ENCODE results near the gene RPS2.

RPS2 gene

DNA sequence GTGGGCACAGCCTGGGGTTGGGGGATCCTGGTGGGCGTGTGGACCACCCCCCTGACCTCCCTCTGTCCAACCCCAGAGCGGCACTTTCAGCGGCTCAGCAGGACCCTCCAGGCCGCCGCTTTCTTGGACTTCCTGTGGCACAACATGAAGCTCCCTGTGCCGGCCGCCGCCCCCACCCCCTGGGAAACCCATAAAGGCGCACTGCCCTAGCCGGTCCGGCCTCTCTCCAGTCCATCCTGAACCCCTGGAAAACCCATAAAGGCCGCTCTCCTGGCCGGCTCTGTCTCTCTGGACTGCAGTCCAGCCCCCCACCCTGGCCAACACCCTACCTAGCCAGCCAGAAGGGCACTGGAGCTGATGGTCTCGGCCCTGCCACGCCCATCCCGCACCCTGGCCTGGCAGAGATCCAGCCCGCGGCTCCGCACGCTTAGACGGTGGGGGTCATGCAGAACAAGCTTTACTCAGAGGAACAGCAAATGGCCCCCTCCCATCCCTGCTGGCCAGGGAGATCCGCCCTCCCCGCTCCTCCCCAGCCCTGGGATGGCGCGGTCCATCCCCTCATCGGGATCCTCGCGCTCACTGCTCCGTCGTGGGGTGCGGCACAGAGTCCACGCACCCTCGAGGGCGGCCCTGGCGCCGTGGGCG, 14.0 kb upstream of the RPS2 start:
- Histone ChIP-seq H3K27ac (ENCODE audit: low read depth, low read length) (no peak overlapping the region), H3K4me1 (ENCODE audit: control insufficient read depth, insufficient read depth, low read length) (peaks cover 28% of the 10 kb centered on the region), H3K9me3 (ENCODE audit: control insufficient read depth, insufficient read depth, low read depth, low read length) (no peaks in the 10 kb centered on the region), H3K27me3 (ENCODE audit: control insufficient read depth, insufficient read depth, low read length) (peaks cover 43% of the 10 kb centered on the region), H3K9ac (ENCODE audit: low read length) (no peak overlapping the region), H3K4me3 (ENCODE audit: low read depth, low read length) (peak overlapping the region; percentile 69), H3K36me3 (ENCODE audit: control insufficient read depth, insufficient read depth, low read length) (peaks cover 43% of the 10 kb centered on the region)

DNA sequence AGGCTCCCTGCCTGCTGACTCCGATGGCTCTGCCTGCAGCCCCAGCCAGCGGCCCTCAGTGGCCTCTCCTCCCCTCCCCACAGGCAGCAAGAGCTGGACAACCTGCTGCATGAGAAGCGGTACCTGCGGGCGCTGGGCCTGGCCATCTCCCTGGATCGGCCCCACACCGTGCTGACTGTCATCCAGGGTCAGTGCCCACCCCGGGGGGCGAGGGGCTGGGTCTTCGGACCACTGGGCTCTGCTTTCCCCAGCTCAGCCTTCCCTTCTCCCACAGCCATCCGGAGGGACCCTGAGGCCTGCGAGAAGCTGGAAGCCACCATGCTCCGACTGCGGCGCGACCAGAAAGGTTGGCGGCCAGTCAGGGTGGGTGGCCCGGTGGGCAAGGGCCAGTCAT, 13.2 kb upstream of the RPS2 start:
- Histone ChIP-seq H3K27me3 (ENCODE audit: control insufficient read depth, insufficient read depth, low read length) (peaks cover 38% of the 10 kb centered on the region), H3K4me1 (ENCODE audit: control insufficient read depth, insufficient read depth, low read length) (peaks cover 24% of the 10 kb centered on the region), H3K4me3 (ENCODE audit: low read depth, low read length) (no peak overlapping the region), H3K9me3 (ENCODE audit: control insufficient read depth, insufficient read depth, low read depth, low read length) (no peaks in the 10 kb centered on the region), H3K36me3 (ENCODE audit: control insufficient read depth, insufficient read depth, low read length) (peaks cover 43% of the 10 kb centered on the region), H3K27ac (ENCODE audit: low read depth, low read length) (no peak overlapping the region), H3K9ac (ENCODE audit: low read length) (no peak overlapping the region)

DNA sequence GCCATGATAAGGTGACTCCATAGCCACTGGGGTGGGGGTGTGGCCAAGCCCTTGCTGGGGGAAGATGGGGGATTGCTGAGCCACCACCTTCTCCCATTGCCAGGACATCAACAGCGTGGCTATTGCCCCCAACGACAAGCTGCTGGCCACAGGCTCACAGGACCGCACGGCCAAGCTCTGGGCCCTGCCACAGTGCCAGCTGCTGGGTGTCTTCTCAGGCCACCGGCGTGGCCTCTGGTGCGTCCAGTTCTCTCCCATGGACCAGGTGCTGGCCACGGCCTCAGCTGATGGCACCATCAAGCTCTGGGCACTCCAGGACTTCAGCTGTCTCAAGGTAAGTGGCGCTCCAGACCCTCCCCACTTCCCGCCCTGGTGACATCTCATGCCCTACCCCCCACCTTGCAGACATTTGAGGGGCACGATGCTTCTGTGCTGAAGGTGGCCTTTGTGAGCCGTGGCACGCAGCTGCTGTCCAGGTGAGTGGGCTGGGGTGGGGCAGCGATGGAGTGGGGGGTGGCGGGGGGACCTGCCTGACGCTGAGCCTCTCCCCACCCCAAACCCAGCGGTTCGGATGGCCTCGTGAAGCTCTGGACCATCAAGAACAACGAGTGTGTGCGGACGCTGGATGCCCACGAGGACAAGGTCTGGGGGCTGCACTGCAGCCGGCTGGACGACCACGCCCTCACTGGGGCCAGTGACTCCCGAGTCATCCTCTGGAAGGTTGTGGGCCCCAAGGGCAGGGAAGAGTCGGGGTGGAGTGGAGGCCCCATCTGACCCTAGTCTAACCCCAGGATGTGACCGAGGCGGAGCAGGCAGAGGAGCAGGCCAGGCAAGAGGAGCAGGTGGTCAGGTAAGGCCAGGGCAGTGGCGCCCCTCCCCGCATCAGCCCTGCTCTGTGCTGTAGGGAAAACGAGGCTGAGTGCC, 12.6 kb upstream of the RPS2 start:
- no peaks in the 10 kb centered on the region for H3K9me3 ChIP-seq (ENCODE audit: control insufficient read depth, insufficient read depth, low read depth, low read length)
- H3K9ac ChIP-seq (ENCODE audit: low read length), result no peak overlapping the region
- peaks cover 32% of the 10 kb centered on the region for H3K27me3 ChIP-seq (ENCODE audit: control insufficient read depth, insufficient read depth, low read length)
- H3K36me3 ChIP-seq (ENCODE audit: control insufficient read depth, insufficient read depth, low read length), result peaks cover 43% of the 10 kb centered on the region
- no peak overlapping the region for H3K27ac ChIP-seq (ENCODE audit: low read depth, low read length)
- H3K4me1 ChIP-seq (ENCODE audit: control insufficient read depth, insufficient read depth, low read length), result peaks cover 27% of the 10 kb centered on the region
- H3K4me3 ChIP-seq (ENCODE audit: low read depth, low read length), result no peak overlapping the region

DNA sequence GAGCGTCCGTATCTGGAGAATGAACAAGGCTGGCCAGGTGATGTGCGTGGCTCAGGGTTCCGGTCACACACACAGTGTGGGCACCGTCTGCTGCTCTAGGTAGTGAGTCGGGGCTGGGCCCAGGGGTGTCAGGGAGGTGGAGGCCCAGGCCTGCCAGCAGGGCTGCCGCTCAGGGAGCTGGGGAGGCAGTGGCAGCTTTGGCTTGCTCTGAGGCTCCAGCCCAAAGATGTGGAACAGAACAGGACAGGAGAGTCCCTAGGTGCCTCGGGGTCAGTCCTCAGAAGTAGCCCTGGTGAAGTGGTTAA, 11.5 kb upstream of the RPS2 start:
- Histone ChIP-seq H3K36me3 (ENCODE audit: control insufficient read depth, insufficient read depth, low read length) (peaks cover 43% of the 10 kb centered on the region), H3K4me3 (ENCODE audit: low read depth, low read length) (no peak overlapping the region)

DNA sequence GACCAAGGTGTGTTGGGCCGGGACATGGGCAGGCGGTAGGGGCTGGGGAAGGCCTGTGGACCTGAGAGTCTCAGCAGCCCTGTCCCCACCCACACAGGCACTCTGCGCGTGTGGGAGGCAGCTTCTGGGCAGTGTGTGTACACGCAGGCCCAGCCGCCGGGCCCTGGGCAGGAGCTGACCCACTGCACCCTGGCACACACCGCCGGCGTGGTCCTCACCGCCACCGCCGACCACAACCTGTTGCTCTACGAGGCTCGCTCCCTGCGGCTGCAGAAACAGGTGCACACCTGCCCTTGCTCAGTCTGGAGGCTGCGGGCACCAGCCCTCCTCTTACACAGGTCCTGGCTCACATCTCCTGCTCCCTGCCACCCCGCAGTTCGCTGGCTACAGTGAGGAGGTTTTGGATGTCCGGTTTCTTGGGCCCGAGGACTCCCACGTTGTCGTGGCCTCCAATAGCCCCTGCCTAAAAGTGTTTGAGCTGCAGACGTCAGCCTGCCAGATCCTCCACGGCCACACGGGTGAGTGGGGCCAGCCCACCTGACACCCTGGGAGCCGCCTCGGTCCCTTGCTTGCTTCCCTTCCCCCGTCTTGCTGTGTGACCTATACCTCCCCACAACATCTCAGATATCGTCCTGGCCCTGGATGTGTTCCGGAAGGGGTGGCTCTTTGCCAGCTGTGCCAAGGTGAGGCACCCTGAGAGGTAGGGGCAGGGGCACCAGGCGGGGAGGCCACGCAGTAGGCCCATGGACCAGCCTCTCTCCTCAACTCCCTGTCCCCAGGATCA, 11.0 kb upstream of the RPS2 start:
- H3K27me3 ChIP-seq (ENCODE audit: control insufficient read depth, insufficient read depth, low read length), result peaks cover 16% of the 10 kb centered on the region
- H3K27ac ChIP-seq (ENCODE audit: low read depth, low read length), result no peak overlapping the region
- no peak overlapping the region for H3K4me3 ChIP-seq (ENCODE audit: low read depth, low read length)
- H3K36me3 ChIP-seq (ENCODE audit: control insufficient read depth, insufficient read depth, low read length), result peaks cover 43% of the 10 kb centered on the region
- H3K9ac ChIP-seq (ENCODE audit: low read length), result no peak overlapping the region
- peaks cover 14% of the 10 kb centered on the region for H3K4me1 ChIP-seq (ENCODE audit: control insufficient read depth, insufficient read depth, low read length)
- H3K9me3 ChIP-seq (ENCODE audit: control insufficient read depth, insufficient read depth, low read depth, low read length), result no peaks in the 10 kb centered on the region

More for the DNA sequence above, 11.5 kb upstream of the RPS2 start:
- H3K27ac ChIP-seq (ENCODE audit: low read depth, low read length), result no peak overlapping the region
- H3K9me3 ChIP-seq (ENCODE audit: control insufficient read depth, insufficient read depth, low read depth, low read length), result no peaks in the 10 kb centered on the region
- peaks cover 17% of the 10 kb centered on the region for H3K4me1 ChIP-seq (ENCODE audit: control insufficient read depth, insufficient read depth, low read length)
- H3K9ac ChIP-seq (ENCODE audit: low read length), result no peak overlapping the region
- H3K27me3 ChIP-seq (ENCODE audit: control insufficient read depth, insufficient read depth, low read length), result peaks cover 21% of the 10 kb centered on the region

DNA sequence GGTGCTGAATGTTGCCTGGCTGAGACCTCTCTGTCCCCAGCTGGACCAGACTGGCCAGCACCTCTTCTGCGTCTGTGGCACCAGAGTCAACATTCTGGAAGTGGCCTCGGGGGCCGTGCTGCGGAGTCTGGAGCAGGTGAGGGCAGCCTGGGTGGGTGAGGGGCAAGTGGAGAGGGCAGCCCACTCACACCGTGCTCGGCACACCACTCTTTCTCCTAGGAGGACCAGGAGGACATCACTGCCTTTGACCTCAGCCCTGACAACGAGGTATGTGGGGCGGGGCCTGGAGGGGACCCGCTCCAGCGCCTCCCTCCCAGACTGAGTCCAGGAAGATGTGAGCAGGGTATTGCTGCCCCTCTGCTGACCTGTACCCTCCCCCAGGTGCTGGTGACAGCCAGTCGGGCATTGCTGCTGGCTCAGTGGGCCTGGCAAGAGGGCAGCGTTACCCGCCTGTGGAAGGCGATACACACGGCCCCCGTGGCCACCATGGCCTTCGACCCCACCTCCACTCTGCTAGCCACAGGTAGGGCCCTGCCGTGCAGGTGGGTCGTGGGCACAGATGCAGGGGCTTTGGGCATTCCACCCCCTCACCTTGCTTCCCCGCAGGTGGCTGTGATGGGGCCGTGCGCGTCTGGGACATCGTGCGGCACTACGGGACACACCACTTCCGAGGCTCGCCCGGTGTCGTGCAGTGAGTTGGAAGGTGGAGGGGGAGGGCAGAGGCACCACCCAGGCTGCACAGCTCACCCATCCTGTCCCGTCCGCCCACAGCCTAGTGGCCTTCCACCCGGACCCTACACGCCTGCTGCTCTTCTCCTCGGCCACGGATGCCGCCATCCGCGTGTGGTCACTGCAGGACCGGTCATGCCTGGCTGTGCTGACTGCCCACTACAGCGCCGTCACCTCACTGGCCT, 9.8 kb upstream of the RPS2 start:
- H3K4me1 ChIP-seq (ENCODE audit: control insufficient read depth, insufficient read depth, low read length), result peaks cover 8% of the 10 kb centered on the region
- no peak overlapping the region for H3K9ac ChIP-seq (ENCODE audit: low read length)
- no peak overlapping the region for H3K4me3 ChIP-seq (ENCODE audit: low read depth, low read length)
- peaks cover 4% of the 10 kb centered on the region for H3K27me3 ChIP-seq (ENCODE audit: control insufficient read depth, insufficient read depth, low read length)
- H3K27ac ChIP-seq (ENCODE audit: low read depth, low read length), result no peak overlapping the region
- no peaks in the 10 kb centered on the region for H3K9me3 ChIP-seq (ENCODE audit: control insufficient read depth, insufficient read depth, low read depth, low read length)
- H3K36me3 ChIP-seq (ENCODE audit: control insufficient read depth, insufficient read depth, low read length), result peaks cover 43% of the 10 kb centered on the region

DNA sequence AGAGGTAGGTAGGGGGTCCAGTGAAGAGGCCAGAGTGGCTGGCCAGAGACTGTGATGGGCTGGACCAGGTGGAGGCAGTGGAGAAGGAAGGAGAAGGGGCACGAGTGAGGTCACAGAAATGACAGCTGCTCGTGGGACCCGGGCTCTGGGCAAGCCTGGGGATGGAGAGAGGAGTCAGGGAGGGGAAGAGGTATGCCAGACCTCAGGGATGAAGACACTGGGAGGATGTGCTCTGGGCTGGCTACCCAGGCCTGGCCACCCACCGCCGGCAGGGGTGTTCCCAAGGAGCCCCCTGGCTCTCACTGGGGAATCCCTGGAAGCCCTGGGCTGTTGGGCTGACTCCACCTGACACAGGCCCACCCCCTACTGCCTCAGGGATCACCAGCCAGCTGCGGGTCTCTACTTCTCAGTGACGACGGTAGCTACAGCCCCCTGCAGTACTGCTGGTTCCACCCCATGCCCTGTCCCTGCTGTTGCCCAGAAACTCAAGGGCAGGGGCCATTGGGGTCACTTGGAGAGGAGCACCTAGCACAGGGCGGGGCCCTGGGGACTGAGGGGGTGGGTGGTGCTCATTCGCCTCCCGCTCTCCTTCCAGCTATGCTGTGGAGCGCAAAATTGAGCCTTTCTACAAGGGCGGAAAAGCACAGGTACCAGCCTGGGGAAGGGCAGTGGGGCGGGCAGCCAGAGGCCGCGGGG, 9.0 kb upstream of the RPS2 start:
- Histone ChIP-seq H3K9ac (ENCODE audit: low read length) (no peak overlapping the region), H3K4me3 (ENCODE audit: low read depth, low read length) (no peak overlapping the region)

DNA sequence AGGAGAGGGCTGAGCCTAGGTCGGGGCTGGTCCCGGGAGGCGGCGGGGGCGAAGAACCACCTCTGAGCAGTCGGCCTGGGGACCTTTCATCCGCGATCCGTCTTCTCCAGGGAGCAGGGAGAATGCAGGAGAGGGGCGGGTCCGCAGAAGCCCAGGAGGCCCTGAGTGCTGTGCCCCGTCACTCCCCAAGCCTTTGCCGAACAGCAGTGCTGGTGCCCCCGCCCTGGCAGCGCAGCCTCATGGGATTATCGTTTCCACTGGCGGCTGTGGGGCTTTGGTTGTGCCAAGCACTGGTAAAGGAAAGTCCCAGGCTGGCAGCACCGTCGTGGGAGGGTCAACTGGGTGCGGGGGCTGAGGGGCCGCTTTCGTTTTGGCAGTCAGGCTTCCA, 7.9 kb upstream of the RPS2 start:
- Histone ChIP-seq H3K36me3 (ENCODE audit: control insufficient read depth, insufficient read depth, low read length) (peaks cover 35% of the 10 kb centered on the region), H3K9me3 (ENCODE audit: control insufficient read depth, insufficient read depth, low read depth, low read length) (no peaks in the 10 kb centered on the region), H3K9ac (ENCODE audit: low read length) (peak overlapping the region; percentile 88), H3K4me3 (ENCODE audit: low read depth, low read length) (peak overlapping the region; percentile 94), H3K4me1 (ENCODE audit: control insufficient read depth, insufficient read depth, low read length) (peaks cover 6% of the 10 kb centered on the region; the same call in 1 of the 2 replicates), H3K27me3 (ENCODE audit: control insufficient read depth, insufficient read depth, low read length) (no peaks in the 10 kb centered on the region), H3K27ac (ENCODE audit: low read depth, low read length) (peak overlapping the region; percentile 62; the same call in 1 of the 2 replicates)

More for the DNA sequence above, 9.0 kb upstream of the RPS2 start:
- no peaks in the 10 kb centered on the region; the same call in 1 of the 2 replicates for H3K27me3 ChIP-seq (ENCODE audit: control insufficient read depth, insufficient read depth, low read length)
- H3K36me3 ChIP-seq (ENCODE audit: control insufficient read depth, insufficient read depth, low read length), result peaks cover 43% of the 10 kb centered on the region
- H3K4me1 ChIP-seq (ENCODE audit: control insufficient read depth, insufficient read depth, low read length), result peaks cover 7% of the 10 kb centered on the region
- no peak overlapping the region for H3K27ac ChIP-seq (ENCODE audit: low read depth, low read length)
- H3K9me3 ChIP-seq (ENCODE audit: control insufficient read depth, insufficient read depth, low read depth, low read length), result no peaks in the 10 kb centered on the region

DNA sequence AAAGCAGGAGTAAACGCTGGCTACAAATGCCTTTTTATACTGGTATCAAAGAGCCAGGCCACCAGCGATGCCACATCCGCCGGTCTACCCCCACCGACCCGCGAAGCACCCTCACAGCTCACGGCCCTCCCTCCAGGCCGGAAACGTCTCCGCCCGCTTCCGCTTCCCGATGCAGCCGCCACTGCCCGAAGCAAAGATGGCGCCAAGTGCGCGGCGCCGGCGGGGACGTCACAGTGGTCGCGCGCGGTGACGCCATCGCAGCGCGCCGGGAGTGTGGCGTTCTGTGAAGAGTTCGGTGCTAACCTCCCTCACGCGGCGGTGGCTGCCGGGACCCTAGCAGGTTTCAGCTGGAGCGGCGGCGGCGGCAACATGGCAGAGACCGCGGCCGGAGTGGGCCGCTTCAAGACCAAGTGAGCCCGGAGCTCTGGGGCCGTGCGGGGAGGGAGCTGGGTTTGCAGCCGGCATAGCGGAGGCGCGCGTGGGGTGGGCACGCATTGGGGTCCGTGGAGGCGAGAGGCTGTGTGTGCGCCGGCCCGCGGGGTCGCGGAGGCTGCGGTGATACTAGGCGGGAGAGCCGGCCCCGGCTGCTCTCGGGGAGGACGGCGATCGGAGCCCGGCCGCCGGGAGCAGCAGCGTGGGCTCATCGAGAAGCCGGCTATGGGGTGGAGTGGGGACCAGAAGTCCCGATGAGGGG, 7.3 kb upstream of the RPS2 start, which contains the start of gene TBL3:
Gene TBL3 (plus strand): TSS at position 258 of the 694 bp plus-strand sequence. CDS start 112 bp downstream, at position 370.
- Histone ChIP-seq H3K27ac (ENCODE audit: low read depth, low read length) (peak within 1 kb of the TSS; percentile 62; the same call in 1 of the 2 replicates), H3K36me3 (ENCODE audit: control insufficient read depth, insufficient read depth, low read length) (peaks cover 31% of the 10 kb centered on the region), H3K9ac (ENCODE audit: low read length) (peak within 1 kb of the TSS; percentile 88), H3K4me3 (ENCODE audit: low read depth, low read length) (peak within 1 kb of the TSS; percentile 94), H3K27me3 (ENCODE audit: control insufficient read depth, insufficient read depth, low read length) (no peaks in the 10 kb centered on the region), H3K4me1 (ENCODE audit: control insufficient read depth, insufficient read depth, low read length) (peaks cover 6% of the 10 kb centered on the region; the same call in 1 of the 2 replicates), H3K9me3 (ENCODE audit: control insufficient read depth, insufficient read depth, low read depth, low read length) (no peaks in the 10 kb centered on the region)
